ENCODE measurements around the gene RAB40C.

The RAB40C gene

DNA sequence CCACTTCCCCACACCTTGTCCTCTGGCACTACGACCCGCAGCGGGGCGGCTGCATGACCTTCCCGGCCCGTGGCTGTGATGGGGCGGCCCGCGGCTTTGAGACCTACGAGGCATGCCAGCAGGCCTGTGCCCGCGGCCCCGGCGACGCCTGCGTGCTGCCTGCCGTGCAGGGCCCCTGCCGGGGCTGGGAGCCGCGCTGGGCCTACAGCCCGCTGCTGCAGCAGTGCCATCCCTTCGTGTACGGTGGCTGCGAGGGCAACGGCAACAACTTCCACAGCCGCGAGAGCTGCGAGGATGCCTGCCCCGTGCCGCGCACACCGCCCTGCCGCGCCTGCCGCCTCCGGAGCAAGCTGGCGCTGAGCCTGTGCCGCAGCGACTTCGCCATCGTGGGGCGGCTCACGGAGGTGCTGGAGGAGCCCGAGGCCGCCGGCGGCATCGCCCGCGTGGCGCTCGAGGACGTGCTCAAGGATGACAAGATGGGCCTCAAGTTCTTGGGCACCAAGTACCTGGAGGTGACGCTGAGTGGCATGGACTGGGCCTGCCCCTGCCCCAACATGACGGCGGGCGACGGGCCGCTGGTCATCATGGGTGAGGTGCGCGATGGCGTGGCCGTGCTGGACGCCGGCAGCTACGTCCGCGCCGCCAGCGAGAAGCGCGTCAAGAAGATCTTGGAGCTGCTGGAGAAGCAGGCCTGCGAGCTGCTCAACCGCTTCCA, 43.6 kb downstream of the RAB40C start:
- DNase-seq: no peak

DNA sequence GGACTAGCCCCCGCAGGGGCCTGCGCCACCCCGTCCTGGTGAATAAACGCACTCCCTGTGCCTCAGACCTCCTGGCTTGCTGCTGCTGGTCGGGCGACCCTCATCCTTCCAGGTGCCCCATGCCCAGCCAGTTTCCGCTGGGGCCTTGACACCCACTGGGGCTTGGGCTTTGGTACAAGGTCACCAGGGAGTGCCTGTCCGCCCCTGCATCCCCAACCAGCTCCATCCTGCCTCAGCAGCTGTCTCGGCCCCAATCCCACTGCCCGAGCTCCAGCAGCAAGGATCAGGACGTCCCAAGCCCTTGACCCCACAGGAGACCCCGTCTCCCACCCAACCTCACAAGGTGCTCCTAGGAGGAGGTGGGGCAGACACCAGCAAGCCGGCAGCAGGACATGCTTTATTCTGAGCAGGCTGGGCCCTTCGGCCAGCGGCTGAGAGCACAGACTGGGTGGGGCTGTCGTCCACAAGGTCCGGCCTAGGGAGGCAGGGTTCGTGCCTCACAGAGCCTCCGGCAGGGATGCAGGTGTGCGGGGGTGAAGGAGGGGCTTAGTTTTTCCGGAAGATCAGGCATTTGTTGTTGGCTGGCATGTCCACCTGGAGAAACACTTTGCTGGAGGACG, 44.3 kb downstream of the RAB40C start:
- DNase-seq: no peak

DNA sequence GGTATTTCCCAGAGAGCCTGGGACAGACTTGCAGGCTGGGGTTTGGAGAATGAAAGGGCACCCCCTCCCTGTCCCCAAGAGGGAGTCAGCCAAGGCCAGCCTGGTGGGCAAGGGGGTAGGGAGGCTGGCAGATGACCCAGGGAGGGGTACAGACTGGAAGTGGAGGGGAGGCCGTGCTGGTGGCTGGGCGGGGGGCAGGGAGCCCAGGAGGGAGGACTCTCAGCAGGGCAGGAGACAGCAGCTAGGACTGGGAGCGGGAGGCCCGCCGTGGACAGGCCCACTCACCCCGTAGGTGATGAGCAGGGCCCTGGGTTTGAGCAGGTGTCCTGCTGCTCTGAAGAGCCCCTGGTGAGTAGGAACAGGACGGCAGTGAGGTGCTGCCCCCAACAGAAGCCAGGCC, 45.1 kb downstream of the RAB40C start:
- DNase-seq: no peak

DNA sequence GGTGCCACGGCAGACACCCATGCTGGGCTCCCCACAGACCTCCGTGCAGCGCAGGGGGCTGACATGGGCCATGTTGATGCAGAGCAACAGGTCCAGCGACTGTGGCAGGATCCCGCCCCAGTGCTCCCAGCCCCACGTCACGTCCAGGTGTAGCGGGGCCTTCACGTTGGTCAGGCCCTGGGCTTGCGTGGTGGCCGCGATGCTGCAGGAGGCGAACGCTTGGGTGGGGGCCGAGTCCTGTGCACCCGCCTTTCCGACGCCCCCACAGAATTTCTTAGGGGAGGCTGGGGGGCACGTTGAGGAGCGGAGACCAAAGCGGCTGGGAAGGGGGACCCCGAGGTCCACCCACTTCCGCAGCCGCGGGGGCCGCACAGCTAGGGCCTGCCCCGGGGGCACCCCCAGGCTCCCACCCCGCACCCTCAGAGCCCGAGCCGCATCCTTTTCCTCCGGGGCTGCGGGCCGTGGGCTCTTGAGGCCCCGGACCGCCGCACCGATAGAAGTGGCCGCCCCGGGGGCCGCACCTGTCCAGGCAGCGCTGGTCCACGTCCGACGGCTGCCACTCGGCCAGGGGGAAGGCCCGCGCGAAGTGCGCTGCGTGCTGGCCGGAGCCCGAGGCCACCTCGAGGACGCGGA, 45.8 kb downstream of the RAB40C start:
- no peak for DNase-seq

DNA sequence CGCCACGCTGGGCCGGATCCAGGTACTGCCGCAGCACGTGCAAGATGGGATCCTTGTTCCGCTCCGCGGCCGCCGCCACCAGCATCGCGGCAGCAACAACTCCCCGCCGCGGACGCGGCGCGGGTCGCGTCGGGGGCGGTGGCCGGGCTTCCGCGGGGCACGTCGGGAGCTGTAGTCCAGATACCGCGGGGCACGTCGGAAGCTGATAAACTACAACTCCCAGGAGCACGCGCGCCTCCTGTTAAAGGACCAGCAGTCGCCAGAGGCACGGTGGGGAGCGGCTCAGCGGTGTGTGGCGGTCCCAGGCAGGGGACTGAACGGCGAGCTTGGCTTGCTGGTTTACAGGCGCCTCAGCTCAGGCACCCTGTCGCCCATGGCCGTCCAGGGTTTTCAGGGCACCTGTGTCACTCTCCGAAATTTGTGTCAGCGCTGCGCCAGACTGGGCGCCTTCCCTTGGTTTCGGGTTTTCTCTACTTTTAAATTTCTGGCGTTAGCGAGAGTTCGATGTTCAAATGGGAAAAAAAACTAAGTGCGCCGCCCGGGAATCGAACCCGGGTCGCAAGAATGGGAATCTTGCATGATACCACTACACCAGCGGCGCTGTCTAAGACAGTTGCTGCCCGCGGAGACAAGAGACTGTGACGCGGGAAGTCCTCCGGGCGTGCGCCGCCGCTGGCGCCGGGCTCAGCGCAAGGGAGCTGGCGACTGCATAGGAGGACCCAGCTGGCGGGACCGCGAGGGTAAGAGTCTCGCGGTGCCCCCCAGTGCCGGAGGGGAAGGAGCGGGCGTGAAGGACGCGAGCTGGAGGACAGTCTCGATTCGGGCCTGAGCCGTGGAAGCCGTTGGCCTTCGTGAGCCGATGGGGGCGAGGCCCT, 46.6 kb downstream of the RAB40C start, which contains the start of gene METTL26:
Gene METTL26 (minus strand): TSS at position 100 of the 875 bp plus-strand sequence. CDS start 15 bp downstream, at position 85.
- peak; percentile 96 for DNase-seq

DNA sequence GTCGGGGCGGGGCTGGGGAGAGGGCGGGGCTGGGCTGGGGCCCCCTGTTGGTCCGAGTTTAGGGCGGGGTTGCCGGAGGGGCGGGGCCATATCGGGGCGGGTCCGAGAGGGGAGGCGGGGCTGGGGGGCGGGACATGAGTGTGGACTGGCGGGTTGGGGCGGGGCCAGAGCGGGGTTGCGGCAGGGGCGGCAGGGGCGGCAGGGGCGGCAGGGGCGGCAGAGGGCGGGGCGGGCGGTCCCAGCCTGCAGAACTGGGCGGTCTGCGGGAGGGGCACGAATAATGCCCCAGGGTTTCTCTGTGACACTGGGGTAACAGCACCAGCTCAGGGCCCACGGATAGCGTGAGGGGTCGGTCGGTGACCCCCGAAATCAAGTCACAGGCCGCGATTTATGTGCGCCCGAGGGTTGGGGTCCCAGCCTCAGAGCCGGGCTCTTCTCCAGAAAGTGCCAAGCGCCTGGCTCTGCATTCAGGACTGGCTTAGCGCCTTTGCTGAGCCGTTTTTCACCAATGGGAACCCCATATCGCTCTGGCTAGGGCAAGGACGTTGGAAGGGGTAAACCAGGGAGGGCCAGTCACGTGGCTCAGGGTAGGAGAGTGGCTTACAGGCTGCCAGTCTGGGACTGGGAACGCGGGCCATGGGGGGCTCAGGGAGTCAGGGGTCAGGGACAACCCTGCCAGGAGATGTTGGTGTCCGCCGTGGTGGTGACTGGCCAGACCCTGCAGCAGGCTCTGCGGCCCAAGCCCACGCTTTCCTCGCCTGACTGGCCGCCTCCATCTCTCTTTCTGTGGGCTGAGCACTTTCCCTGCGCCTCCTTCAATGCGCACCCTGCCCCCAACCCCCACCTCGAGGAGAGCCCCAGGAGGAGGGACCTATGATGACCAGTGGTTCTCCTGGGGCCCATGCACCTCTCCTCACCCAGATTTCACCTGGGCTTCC, 47.5 kb downstream of the RAB40C start:
- peak; percentile 94 for DNase-seq

DNA sequence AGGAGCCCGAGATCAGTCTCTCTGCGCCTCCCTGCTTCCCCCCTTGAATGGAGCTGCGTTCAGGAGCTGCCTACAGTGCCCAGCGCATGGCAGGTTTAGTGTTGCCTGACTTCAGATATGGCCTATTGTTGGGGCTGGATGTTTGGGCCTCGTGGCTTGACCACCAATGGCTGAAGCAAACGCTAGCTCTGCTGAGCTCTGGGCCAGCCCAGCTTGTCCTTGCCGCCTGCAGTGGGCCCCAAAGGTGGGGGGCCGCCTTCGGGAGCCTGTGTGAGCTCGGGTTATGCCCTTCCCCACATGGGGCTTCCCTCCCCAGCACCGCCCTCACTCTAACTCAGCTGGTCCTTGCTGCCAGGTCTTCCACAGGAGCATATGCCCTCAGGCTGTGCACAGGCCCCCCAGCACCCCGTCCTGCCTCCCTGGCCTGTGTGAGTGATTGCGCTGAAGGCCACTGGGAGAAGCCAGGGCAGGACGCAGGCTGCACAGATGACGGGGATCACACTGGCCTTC, 48.2 kb downstream of the RAB40C start:
- DNase-seq: no peak

DNA sequence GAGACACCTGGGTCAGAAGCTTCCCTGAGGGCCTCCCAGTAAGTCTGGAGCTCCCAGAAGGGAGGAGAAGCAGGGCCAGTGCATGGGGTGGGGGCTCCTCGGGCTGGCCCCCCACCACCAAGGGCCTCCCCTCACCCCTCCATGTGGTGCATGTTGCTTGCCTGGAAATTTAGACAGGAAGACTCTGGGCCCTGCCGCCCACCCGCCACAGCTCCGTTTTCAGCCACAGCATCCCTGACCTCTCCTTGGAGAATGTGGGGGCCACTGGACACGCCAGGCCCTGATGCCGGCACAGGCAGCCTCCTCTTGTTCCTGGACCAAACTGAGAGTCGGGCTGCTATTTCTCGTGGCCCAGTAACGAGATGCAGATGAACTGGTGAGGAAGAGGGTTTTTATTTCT, 49.0 kb downstream of the RAB40C start:
- DNase-seq: no peak

DNA sequence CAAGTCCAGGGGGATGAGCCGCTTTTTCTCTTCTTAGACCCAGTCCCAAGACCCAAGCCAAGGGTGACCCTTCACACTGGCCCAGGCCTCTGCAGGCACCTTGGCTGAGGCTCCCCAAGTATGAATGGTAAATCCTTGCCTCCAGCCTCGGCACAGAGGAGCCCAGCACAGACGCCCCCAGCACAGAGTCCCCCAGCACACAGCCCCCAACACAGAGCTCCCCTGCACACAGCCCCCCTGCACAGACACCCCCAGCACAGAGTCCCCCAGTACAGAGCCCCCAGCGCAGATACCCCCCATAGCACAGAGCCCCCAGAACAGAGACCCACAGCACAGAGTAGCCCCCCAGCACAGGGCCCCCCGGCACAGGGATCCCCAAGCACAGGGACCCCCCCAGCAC, 50.7 kb downstream of the RAB40C start:
- no peak for DNase-seq

DNA sequence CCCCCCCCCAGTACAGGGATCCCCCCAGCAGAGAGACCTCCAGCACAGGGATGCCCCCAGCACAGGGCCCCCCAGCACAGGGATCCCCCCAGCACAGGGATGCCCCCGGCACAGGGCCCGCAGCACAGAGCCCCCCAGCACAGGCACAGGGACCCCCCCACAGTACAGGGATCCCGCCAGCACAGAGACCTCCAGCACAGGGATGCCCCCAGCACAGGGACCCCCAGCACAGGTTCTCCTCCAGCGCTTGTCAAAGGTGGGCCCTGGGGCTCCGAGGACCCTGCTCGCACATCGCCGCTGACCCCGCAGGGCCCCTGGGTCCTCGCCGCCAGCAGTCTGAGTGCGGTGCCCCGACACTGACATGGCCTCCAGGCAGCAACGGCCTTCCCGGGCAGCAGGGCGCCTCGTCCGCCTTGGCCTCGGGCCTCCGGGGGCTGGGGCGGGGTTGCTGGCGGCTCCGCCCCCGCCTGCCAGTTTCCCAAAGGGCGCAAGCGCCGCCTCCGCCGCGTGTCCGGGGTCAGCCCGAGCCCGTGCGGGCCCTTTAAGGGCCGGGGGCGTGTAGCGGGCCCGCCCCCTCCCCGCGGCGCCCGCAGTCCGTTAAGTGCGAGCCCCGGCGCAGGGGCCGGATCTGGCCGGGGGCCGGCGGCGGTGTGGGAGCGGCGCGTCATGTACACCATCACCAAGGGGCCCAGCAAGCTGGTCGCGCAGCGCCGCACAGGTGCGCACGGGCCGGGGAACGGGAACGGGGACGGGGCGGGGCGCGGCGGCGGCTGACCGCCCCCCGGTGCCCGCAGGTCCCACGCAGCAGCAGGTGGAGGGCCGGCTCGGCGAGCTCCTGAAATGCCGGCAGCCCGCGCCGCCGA, 51.7 kb downstream of the RAB40C start, which contains the start of gene MCRIP2:
Gene MCRIP2 (plus strand): TSS at position 503 of the 863 bp plus-strand sequence. CDS start 164 bp downstream, at position 667.
- peak; percentile 78 for DNase-seq

DNA sequence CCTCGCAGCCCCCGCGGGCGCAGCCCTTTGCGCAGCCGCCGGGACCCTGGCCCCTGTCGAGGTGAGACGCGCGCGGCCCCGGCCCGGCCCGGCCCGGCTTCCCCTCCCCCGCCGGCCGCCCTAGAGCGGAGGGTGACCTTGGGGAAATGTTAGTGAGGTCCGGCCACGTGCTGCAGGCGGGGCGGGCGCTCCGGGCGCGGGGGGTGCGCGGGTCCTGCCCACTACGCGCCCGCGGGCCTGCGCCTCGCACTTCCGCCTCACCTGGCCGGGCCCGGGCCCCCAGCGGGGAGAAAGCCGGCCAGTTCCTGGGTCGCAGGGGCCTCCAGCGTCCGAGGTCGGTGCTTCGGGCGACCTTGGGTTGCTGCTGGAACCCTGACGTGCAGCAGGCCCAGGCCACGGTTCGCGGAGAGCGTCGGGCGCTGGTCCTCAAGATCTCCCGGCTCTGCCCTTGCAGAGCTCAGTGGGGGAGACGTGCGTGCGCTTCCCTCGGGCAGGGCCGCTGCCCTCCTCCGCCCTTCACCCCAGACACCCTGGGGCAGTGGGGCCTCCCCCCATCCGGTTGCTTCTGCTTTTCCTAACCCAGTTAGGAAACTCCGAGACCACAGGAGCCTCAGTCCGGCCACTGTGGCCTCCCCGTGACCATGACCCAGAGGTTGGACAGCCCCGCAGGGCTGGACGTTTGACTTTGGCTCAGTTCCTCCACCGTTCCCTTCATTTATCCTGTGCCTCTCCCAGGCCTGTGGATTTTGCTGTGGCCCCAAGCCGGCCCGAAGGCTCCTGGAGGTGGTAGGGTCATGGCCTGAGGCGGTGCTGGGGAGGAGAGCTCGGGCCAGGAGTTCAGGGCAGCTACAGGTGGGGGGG, 52.6 kb downstream of the RAB40C start:
- peak; percentile 43 for DNase-seq

DNA sequence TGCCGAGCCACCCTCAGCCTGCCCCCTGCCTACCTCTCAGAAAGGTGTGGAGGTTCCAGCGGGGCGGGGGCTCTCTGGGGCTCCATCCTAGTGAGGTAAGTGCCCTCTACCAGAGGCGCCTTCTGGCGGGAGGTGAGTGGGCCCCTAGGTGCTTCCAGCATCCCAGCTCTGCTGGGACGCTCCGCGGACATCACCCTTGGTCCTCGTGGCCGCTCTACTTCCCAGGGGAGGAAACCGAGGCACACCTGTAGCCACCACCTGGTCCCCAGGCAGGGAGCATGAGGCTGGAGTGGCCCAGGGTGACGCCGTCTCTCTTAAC, 53.1 kb downstream of the RAB40C start:
- no peak for DNase-seq

DNA sequence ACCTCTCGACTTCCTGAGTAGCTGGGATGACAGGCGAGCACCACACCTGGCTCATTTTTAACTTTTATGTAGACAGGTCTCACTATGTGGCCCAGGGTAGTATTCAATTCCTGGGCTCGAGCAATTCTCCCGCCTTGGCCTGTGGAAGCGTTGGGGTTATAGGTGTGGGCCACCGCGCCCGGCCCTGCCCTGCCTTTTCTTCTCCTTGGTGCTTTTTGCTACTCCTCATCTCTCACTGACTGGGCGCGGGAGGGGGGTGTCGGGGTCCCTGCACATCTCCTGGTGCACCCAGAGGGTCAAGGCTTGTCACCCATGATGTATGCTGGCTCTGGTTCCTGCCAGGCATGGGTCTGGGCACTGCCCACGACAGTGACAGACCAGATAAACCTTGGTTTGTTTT, 54.7 kb downstream of the RAB40C start:
- no peak for DNase-seq

DNA sequence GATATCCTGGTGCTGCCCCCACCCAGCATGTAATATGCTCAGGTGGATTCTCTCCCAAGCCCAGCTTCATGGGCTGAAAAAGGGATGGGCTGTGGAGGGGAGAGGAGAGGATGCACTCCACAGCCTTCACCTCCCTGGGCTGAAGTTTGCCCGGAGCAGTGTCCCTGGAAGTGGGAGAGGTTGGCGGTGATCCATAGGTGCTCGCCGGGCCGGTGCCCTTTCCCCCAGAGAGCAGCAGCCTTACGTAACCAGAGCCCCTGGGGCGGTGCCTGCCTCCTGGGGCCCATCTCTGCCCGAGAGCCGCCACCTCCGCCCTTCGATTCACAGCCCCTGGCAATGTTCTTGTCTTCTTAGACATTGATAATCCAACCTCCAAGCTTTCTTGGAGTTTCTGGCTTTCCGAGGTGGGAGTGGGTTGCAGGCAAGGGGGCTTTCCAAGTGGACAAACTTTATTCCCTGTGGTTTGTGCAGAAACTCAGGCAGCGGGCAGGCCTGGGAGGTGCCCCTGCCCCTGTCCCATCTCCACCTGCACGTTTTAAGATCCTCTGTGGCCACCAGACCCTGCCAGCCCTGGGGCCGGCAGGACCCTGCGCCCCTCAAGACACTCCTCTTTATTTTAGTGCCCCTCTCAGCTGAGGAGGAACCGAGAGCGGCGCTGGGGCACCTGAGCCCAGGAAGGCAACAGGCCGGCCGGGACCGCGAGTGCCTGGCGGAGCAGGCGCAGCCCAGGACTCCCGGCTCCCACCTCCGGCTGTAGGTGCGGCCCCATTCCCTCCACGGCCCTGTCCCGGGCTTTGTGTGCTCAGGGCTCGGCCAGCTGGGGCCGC, 56.2 kb downstream of the RAB40C start:
- no peak for DNase-seq

DNA sequence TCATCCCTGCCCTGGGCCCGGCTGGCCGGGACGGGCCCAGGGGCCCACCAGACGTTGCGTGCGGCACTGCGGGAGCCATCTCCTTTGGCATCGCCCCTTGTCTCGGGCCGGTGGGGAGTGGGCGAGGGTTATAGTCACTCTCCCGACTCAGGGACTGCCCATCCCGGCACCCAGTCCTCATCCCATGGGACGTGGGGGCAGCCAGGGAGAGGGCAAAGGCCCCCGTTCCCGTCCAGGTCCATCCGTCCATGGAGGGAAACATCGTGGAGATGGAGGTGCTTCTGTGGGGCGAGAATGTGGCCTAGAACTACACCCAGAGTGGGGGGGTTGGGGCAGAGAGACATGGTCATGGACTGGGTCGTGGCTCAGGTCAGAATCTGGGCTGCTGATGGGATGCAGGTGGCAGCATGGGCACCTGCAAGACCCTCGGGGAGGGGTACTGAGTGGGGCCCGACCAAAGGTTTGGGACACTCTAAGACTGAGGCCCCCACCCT, 56.9 kb downstream of the RAB40C start:
- no peak for DNase-seq

DNA sequence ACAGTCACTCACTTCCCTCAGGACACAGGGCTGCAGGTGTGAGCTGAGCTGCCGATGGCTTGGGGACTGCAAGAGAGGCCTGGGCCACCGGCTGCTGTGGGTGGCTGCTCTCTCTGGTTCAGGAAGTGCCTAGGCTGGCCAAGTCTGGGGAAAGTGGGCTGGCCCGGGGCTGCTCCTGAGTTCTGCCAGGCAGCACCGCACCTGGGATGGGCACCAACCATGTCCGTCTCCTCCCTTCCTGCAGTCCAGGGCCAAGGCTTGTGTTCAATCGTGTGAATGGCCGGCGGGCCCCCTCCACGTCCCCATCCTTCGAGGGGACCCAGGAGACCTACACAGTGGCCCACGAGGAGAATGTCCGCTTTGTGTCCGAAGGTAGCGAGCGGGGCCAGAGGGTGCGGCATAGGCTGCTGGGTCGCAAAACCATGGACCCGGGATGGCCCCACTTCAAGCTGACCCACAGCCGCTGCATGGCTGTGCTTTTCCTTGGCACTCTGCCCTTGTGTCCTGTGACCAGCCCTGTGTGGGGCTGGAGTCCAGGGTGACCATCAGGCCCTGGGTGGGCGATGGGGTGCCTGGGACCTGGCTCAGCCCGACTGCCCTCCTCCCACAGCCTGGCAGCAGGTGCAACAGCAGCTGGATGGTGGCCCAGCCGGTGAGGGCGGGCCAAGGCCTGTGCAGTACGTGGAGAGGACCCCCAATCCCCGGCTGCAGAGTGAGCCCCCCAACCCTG, 57.5 kb downstream of the RAB40C start:
- no peak for DNase-seq

DNA sequence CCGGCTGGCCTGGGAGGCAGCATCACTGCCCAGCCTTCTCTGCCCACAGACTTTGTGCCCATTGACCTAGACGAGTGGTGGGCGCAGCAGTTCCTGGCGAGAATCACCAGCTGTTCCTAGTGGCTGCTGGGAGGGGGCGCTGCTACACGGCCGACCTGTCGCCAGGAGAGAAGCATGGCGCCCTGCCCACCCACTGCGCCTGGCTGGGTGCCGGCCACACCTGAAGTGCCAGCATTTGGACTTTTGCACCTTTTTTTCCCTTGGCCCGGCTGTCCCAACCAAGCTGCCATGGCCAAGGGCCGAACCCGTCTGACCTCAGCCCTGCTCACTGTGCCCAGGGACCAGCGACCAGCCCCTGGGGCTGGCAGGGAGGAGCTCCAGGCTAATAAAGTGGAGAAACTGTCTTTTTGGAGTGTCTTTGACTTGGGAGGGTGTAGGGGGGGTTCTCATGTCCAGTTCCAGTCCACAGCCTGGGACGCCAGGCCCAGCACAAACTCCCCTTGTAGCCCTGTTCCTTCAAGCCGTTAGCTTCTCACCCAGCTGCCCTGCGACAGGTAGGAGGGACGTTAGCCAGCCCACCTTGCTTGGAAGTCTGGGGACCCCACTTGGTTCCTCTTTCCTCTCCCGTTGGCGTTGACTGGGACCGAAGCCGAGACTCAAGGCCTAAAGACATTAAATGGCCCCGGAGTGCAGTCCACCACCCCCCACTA, 58.4 kb downstream of the RAB40C start:
- DNase-seq: peak; percentile 37

Measured in CD4-positive, alpha-beta T cell treated with Interleukin-6 for 4 hours (primary cell).